Fibroblast of lung (primary cell): Measurements from ENCODE around the gene PCGF1.

Experiments used
- EZH2 ChIP-seq: IDR thresholded peaks from 2 replicates; pipeline ENCODE4 v1.5.1; 2012; ENCODE audit warnings: low read length, control low read depth, mild to moderate bottlenecking; ENCODE audit errors: missing control alignments
- TF ChIP-seq, protein P1 (sequence below), 2 donors: IDR thresholded peaks in 1 of 2; conservative IDR thresholded peaks in 1 of 2; 1 replicate in 1 of 2; 2 replicates in 1 of 2; pipeline ENCODE4 v1.5.1; 2011 to 2012; ENCODE audit warnings: low read length in 2 of 2, control low read depth in 1 of 2, inconsistent platforms in 1 of 2, low read depth in 1 of 2, mild to moderate bottlenecking in 1 of 2

DNA sequence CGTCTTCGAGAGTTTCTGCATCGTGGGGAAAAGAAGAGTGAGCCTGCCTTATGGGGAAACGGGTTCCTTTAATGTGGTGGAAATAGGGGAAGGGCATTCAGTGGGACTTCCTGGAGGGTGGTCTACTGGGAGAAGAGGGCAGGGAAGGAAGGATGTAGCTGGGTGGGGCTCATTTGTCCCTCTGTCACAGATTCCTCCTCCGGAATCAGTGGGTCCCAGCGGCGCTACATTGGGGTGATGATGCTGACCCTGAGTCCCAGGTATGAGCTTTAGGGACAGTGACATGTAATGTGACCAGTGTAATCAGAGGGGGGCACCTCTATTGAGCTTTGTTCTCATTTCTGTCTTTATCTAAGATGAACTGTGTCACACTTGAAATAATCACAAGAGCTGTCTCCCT lies 24.2 kb upstream of the PCGF1 start:
- TF ChIP-seq, protein P1, sequence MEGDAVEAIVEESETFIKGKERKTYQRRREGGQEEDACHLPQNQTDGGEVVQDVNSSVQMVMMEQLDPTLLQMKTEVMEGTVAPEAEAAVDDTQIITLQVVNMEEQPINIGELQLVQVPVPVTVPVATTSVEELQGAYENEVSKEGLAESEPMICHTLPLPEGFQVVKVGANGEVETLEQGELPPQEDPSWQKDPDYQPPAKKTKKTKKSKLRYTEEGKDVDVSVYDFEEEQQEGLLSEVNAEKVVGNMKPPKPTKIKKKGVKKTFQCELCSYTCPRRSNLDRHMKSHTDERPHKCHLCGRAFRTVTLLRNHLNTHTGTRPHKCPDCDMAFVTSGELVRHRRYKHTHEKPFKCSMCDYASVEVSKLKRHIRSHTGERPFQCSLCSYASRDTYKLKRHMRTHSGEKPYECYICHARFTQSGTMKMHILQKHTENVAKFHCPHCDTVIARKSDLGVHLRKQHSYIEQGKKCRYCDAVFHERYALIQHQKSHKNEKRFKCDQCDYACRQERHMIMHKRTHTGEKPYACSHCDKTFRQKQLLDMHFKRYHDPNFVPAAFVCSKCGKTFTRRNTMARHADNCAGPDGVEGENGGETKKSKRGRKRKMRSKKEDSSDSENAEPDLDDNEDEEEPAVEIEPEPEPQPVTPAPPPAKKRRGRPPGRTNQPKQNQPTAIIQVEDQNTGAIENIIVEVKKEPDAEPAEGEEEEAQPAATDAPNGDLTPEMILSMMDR (conservative IDR thresholded peaks at IDR 0.05 in 1 of 2, IDR thresholded peaks at IDR 0.05 in 1 of 2; ENCODE audit: low read depth in 1 of 2, low read length in 2 of 2): no peak
- no peak for TF ChIP-seq EZH2
